GM18951 (cell line): Measurements from ENCODE around the gene GALR2.

Experiments
- POLR2A ChIP-seq: IDR thresholded peaks from 4 replicates; pipeline ENCODE4 v1.6.1; 2011; ENCODE audit warnings: mild to moderate bottlenecking; ENCODE audit not compliant: insufficient read length, insufficient read depth; ENCODE audit errors: extremely low read depth
- in situ Hi-C: fragments of 300-500 bp; cut with MboI; formaldehyde crosslinking; loops from one replicate; pipeline ENCODE4 v1.12.0; 2022; ENCODE audit warnings: low sequenced_read_pairs, mixed read lengths, inconsistent platforms; ENCODE audit not compliant: unreplicated experiment

Gene GALR2

GRCh38 chr17:76088868-76089576, 14.4 kb downstream of the GALR2 start:
- in situ Hi-C loops: no loop called here
- no peak for TF ChIP-seq POLR2A

GRCh38 chr17:76089680-76090516, 15.3 kb downstream of the GALR2 start:
- in situ Hi-C loops: no loop called here
- TF ChIP-seq POLR2A: no peak

GRCh38 chr17:76090517-76091129, 16.0 kb downstream of the GALR2 start:
- in situ Hi-C loops: no loop called here
- TF ChIP-seq POLR2A: no peak

- TF ChIP-seq POLR2A: no peak
- in situ Hi-C loops: no loop called here
Observed at GRCh38 chr17:76091526-76092286, 17.1 kb downstream of the GALR2 start.

- no peak for TF ChIP-seq POLR2A
- in situ Hi-C loops: no loop called here
Observed at GRCh38 chr17:76092526-76093413, 18.2 kb downstream of the GALR2 start.

GRCh38 chr17:76094046-76094445, 19.5 kb downstream of the GALR2 start:
- in situ Hi-C loops: no loop called here
- no peak for TF ChIP-seq POLR2A

GRCh38 chr17:76095943-76096342, 21.4 kb downstream of the GALR2 start:
- no peak for TF ChIP-seq POLR2A
- in situ Hi-C loops: no loop called here

GRCh38 chr17:76097716-76098295, 23.2 kb downstream of the GALR2 start:
- TF ChIP-seq POLR2A: no peak
- in situ Hi-C loops: no loop called here

- TF ChIP-seq POLR2A: no peak
- in situ Hi-C loops: no loop called here
Observed at GRCh38 chr17:76102944-76103273, 28.3 kb downstream of the GALR2 start.

GRCh38 chr17:76103274-76104139, 28.9 kb downstream of the GALR2 start, which contains the start of gene EXOC7:
Gene EXOC7, minus strand, starts transcription at chr17:76103787. Its CDS starts 95 bp downstream, at chr17:76103692.
- in situ Hi-C loops: no loop called here

GRCh38 chr17:76104140-76104895, 29.7 kb downstream of the GALR2 start:
- TF ChIP-seq POLR2A: no peak
- in situ Hi-C loops: no loop called here

More at GRCh38 chr17:76103274-76104139, 28.9 kb downstream of the GALR2 start, which contains the start of gene EXOC7:
- TF ChIP-seq POLR2A: peak; percentile 80

GRCh38 chr17:76104896-76105231, 30.3 kb downstream of the GALR2 start:
- TF ChIP-seq POLR2A: no peak
- in situ Hi-C loops: no loop called here
